GM19397 (cell line): ENCODE measurements around the gene PEX26.

Source experiments
- ATAC-seq: cut with Tn5 transposase; IDR thresholded peaks from one replicate; pipeline ENCODE4 v1.9.1; 2021; ENCODE audit warnings: mild to moderate bottlenecking, moderate library complexity; ENCODE audit not compliant: unreplicated experiment

Gene PEX26

DNA sequence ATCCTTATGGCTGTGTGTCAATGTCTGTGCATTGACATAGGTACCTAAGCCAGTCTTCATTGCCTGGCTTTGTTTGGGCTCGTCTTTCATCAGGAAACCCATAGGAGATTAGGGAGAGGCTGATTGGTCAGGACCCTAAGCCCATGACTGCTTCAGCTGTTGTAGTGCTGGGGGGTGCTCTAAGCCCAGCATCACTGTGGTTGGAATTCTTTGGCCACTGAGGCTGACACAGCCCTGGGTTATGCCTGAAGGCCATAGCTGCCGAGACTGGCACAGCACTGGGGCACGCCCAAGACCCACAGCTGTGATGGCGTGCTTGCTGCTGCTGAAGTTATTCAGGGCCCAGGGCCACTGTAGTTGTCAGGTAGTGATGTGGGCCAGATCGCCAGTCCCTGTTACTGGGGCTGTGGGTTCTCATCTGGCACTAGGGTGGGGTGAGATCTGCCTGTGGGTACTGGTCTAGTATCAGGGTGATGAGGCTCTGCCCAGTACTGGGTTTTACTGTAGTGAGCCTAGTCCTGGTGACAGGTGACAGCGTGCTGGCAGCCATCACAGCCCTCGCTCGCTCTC, 77.1 kb downstream of the PEX26 start:
- no peak for ATAC-seq
